Fibroblast of villous mesenchyme (primary cell): ENCODE data around the gene RNF126. TPM values are rescaled to one million over a fixed set of nuclear protein-coding genes. Genes with fewer than 3 reads are reported as not detected.
"Not testable (repeated sequence)": the region's sequence is repeated elsewhere in the genome, so short reads cannot be mapped to it uniquely, and the experiment has no call there.

ENCODE experiments used
- DNase-seq: peaks from one replicate; pipeline ENCODE4 v3.0.0-alpha.2; 2010; ENCODE audit warnings: low read depth
- H3K4me3 ChIP-seq: 2 replicates; pipeline ENCODE4 v1.5.1; 2011; ENCODE audit warnings: low read depth, mild to moderate bottlenecking, low read length
- CTCF ChIP-seq: IDR thresholded peaks from 2 replicates; pipeline ENCODE4 v1.5.1; 2012; ENCODE audit warnings: low read depth, mild to moderate bottlenecking, low read length; ENCODE audit not compliant: insufficient read depth
- total RNA-seq: library from RNA; depleted of rRNA; stranded (reverse); fragments of >200 nt; gene quantifications from 2 replicates; pipeline ENCODE4 v1.2.3, GENCODE V29; 2012

Gene RNF126
- total RNA-seq, 1 donor, result 30.7 TPM

GRCh38 chr19:677601-678436 is 14.8 kb upstream of the RNF126 start:
- peak overlapping the region; percentile 63 for H3K4me3 ChIP-seq
- TF ChIP-seq CTCF, result no peak
- no peak for DNase-seq

GRCh38 chr19:677201-677600 is 14.2 kb upstream of the RNF126 start:
- peak; percentile 92 for DNase-seq
- TF ChIP-seq CTCF, result no peak
- peak overlapping the region; percentile 63 for H3K4me3 ChIP-seq

- TF ChIP-seq CTCF, result no peak
- H3K4me3 ChIP-seq, result peak within 1 kb of the TSS; percentile 63
- peak; percentile 60 for DNase-seq
Measured at GRCh38 chr19:676339-677105, 13.5 kb upstream of the RNF126 start, which contains the start of gene FSTL3. Gene FSTL3, plus strand, starts transcription at chr19:676392. Its CDS starts 32 bp downstream, at chr19:676424.

- no peak for DNase-seq
- H3K4me3 ChIP-seq, result peak overlapping the region; percentile 53
- no peak for TF ChIP-seq CTCF
Measured at GRCh38 chr19:676007-676338, 13.0 kb upstream of the RNF126 start.

- no peak for DNase-seq
- TF ChIP-seq CTCF, result no peak
- no peak overlapping the region for H3K4me3 ChIP-seq
Measured at GRCh38 chr19:674282-675151, 11.5 kb upstream of the RNF126 start.

GRCh38 chr19:670609-671075 is 7.6 kb upstream of the RNF126 start:
- TF ChIP-seq CTCF, result peak; percentile 21

GRCh38 chr19:668675-669434 is 5.8 kb upstream of the RNF126 start:
- DNase-seq, result peak; percentile 95
- not testable (repeated sequence) for H3K4me3 ChIP-seq

More at GRCh38 chr19:670609-671075, 7.6 kb upstream of the RNF126 start:
- DNase-seq, result no peak
- no peak overlapping the region for H3K4me3 ChIP-seq

- H3K4me3 ChIP-seq, DNase-seq: not testable (repeated sequence)
Measured at GRCh38 chr19:666985-667573, 4.1 kb upstream of the RNF126 start.
